ENCODE results near the gene FBXL13.
A peak's percentile ranks its signal among the peaks of the same experiment; 100 is the strongest.

FBXL13 gene

DNA sequence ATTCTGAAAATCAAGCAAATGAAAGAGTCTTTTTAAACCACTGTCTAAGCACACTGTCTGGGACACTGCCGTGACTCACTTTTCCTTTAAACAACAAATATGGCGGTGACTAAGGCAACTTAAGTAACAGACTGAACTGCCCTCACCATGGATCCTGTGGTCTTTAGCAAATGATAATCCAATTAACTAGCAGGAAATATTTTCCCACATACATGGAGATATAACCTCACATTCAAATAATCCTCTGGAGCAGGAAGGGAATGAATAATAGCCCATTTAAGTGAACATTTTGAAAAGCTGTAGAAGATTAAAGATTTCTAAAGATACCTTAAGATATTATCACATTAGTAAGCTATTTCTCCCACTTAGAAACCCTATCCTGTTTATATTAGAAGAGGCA lies 202.1 kb downstream of the FBXL13 start:
- TF ChIP-seq CTCF (IDR thresholded peaks at IDR 0.05), result no peak
- no peaks in the 10 kb centered on the region for H3K36me3 ChIP-seq
- no peaks in the 10 kb centered on the region for H3K9me3 ChIP-seq
- H3K4me1 ChIP-seq, result peaks cover 0 to 29% (median 9%) of the 10 kb centered on the region in 4 donors
- no peak for DNase-seq
- H3K4me3 ChIP-seq, result no peak overlapping the region
- H3K27me3 ChIP-seq, result no peaks in the 10 kb centered on the region
- intact Hi-C loops (cut with DNase I; ENCODE audit: low total_unique reads), result no loop called here
- peak overlapping the region; percentile 21 to 29 for H3K27ac ChIP-seq

GRCh38 chr7:102869195-102869594 lies 205.4 kb downstream of the FBXL13 start:
- TF ChIP-seq CTCF (IDR thresholded peaks at IDR 0.05), result no peak
- no peaks in the 10 kb centered on the region for H3K36me3 ChIP-seq
- intact Hi-C loops (cut with DNase I; ENCODE audit: low total_unique reads), result no loop called here
- no peaks in the 10 kb centered on the region for H3K9me3 ChIP-seq
- H3K27me3 ChIP-seq, result no peaks in the 10 kb centered on the region
- no peak overlapping the region for H3K4me3 ChIP-seq
- H3K4me1 ChIP-seq, result peaks cover 0 to 10% (median 0%) of the 10 kb centered on the region in 4 donors
- no peak for DNase-seq
- no peak overlapping the region for H3K27ac ChIP-seq

- Histone ChIP-seq H3K4me3 (no peak overlapping the region), H3K27ac (no peak overlapping the region), H3K27me3 (no peaks in the 10 kb centered on the region), H3K4me1 (no peaks in the 10 kb centered on the region), H3K9me3 (no peaks in the 10 kb centered on the region), H3K36me3 (no peaks in the 10 kb centered on the region)
- no peak for DNase-seq
- intact Hi-C loops (cut with DNase I; ENCODE audit: low total_unique reads), result no loop called here
- TF ChIP-seq CTCF (IDR thresholded peaks at IDR 0.05), result no peak
Observed at GRCh38 chr7:102866535-102867215, 207.9 kb downstream of the FBXL13 start.

DNA sequence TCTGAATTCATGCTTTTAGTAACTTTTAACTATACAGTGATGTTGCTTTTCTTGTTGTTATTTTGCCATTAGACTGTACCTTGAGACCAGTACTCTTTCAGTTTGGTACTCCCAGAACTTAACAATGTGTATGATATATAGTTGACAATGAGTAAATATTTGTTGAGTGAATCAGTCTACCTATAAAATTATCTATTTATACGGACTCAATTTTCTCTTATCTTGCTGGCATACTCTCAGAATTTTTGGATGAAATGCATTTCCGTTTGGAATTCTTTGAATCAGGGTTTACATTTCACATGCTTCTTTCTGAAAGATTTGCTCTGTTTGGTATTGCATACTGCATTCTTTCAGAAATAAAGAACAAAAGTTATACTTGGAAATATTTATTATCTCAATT lies 209.6 kb downstream of the FBXL13 start:
- no peak overlapping the region for H3K4me3 ChIP-seq
- no peaks in the 10 kb centered on the region for H3K9me3 ChIP-seq
- no peaks in the 10 kb centered on the region for H3K36me3 ChIP-seq
- TF ChIP-seq CTCF (IDR thresholded peaks at IDR 0.05), result no peak
- no peak for DNase-seq
- H3K27me3 ChIP-seq, result no peaks in the 10 kb centered on the region
- H3K4me1 ChIP-seq, result peaks cover 0 to 6% (median 0%) of the 10 kb centered on the region in 4 donors
- H3K27ac ChIP-seq, result no peak overlapping the region
- intact Hi-C loops (cut with DNase I; ENCODE audit: low total_unique reads), result no loop called here

DNA sequence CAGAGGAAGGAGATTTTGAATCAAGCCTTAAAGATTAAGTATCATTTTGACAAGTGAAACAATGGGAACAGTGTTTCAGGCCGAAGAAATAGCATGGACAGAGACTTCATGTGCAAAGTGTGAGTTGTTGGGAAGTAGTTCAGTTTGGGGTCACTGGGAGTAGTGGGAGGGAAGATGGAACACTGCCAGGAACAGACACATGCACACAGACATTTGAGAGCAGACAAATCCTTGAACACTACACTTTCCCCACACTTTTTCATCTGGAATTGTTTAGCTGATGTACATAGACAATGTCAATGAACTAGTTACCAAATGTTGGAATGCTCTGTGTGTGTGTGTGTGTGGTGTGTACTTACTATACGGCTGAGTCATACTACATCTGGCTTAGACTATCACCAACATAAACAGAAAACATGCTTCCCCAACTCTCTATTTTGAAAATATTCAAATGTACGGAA lies 214.2 kb downstream of the FBXL13 start:
- Histone ChIP-seq H3K27me3 (no peaks in the 10 kb centered on the region), H3K36me3 (no peaks in the 10 kb centered on the region), H3K9me3 (no peaks in the 10 kb centered on the region), H3K4me1 (peaks cover 0 to 21% (median 0%) of the 10 kb centered on the region in 4 donors), H3K27ac (peak overlapping the region in 1 of 2 donors; percentile 69), H3K4me3 (no peak overlapping the region)
- DNase-seq, result no peak
- intact Hi-C loops (cut with DNase I; ENCODE audit: low total_unique reads), result no loop called here
- no peak for TF ChIP-seq CTCF (IDR thresholded peaks at IDR 0.05)
